ENCODE results near the gene MPDZ.

- TF ChIP-seq, protein P1, sequence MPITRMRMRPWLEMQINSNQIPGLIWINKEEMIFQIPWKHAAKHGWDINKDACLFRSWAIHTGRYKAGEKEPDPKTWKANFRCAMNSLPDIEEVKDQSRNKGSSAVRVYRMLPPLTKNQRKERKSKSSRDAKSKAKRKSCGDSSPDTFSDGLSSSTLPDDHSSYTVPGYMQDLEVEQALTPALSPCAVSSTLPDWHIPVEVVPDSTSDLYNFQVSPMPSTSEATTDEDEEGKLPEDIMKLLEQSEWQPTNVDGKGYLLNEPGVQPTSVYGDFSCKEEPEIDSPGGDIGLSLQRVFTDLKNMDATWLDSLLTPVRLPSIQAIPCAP (CRISPR knock-in tag; IDR thresholded peaks at IDR 0.05; ENCODE audit: low read depth): no peak
- TF ChIP-seq ZNF737 (CRISPR knock-in tag; IDR thresholded peaks at IDR 0.05; ENCODE audit: borderline replicate concordance) (no peak), CEBPB (IDR thresholded peaks at IDR 0.05; ENCODE audit: borderline replicate concordance, low read depth, low read length) (no peak), MYNN (CRISPR knock-in tag; IDR thresholded peaks at IDR 0.05; ENCODE audit: low read depth) (no peak), ZBTB7A (CRISPR knock-in tag; IDR thresholded peaks at IDR 0.05) (no peak), CTCF (CRISPR knock-in tag; IDR thresholded peaks at IDR 0.05) (no peak), PRDM10 (CRISPR knock-in tag; IDR thresholded peaks at IDR 0.05; ENCODE audit: low read depth) (no peak)
- TF ChIP-seq, protein P2, sequence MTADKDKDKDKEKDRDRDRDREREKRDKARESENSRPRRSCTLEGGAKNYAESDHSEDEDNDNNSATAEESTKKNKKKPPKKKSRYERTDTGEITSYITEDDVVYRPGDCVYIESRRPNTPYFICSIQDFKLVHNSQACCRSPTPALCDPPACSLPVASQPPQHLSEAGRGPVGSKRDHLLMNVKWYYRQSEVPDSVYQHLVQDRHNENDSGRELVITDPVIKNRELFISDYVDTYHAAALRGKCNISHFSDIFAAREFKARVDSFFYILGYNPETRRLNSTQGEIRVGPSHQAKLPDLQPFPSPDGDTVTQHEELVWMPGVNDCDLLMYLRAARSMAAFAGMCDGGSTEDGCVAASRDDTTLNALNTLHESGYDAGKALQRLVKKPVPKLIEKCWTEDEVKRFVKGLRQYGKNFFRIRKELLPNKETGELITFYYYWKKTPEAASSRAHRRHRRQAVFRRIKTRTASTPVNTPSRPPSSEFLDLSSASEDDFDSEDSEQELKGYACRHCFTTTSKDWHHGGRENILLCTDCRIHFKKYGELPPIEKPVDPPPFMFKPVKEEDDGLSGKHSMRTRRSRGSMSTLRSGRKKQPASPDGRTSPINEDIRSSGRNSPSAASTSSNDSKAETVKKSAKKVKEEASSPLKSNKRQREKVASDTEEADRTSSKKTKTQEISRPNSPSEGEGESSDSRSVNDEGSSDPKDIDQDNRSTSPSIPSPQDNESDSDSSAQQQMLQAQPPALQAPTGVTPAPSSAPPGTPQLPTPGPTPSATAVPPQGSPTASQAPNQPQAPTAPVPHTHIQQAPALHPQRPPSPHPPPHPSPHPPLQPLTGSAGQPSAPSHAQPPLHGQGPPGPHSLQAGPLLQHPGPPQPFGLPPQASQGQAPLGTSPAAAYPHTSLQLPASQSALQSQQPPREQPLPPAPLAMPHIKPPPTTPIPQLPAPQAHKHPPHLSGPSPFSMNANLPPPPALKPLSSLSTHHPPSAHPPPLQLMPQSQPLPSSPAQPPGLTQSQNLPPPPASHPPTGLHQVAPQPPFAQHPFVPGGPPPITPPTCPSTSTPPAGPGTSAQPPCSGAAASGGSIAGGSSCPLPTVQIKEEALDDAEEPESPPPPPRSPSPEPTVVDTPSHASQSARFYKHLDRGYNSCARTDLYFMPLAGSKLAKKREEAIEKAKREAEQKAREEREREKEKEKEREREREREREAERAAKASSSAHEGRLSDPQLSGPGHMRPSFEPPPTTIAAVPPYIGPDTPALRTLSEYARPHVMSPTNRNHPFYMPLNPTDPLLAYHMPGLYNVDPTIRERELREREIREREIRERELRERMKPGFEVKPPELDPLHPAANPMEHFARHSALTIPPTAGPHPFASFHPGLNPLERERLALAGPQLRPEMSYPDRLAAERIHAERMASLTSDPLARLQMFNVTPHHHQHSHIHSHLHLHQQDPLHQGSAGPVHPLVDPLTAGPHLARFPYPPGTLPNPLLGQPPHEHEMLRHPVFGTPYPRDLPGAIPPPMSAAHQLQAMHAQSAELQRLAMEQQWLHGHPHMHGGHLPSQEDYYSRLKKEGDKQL (CRISPR knock-in tag; IDR thresholded peaks at IDR 0.05; ENCODE audit: low read depth): no peak
- TF ChIP-seq, protein P3, sequence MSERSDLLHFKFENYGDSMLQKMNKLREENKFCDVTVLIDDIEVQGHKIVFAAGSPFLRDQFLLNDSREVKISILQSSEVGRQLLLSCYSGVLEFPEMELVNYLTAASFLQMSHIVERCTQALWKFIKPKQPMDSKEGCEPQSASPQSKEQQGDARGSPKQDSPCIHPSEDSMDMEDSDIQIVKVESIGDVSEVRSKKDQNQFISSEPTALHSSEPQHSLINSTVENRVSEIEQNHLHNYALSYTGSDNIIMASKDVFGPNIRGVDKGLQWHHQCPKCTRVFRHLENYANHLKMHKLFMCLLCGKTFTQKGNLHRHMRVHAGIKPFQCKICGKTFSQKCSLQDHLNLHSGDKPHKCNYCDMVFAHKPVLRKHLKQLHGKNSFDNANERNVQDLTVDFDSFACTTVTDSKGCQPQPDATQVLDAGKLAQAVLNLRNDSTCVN (CRISPR knock-in tag; IDR thresholded peaks at IDR 0.05; ENCODE audit: borderline replicate concordance): no peak
These were observed 11.0 kb downstream of the MPDZ start for GRCh38 chr9:13268469-13268868.
